Vein endothelial cell (primary cell): ENCODE data around the gene TET1. TPM values are rescaled to one million over a fixed set of nuclear protein-coding genes. Genes with fewer than 3 reads are reported as not detected.

Experiments
- small RNA-seq: library from RNA; depleted of rRNA; stranded (forward); fragments of <200 nt; gene quantifications from one replicate; pipeline ENCODE3, GENCODE V24; 2012
- total RNA-seq: library from RNA; depleted of rRNA; stranded (reverse); fragments of >200 nt; gene quantifications from 2 replicates; pipeline ENCODE4 v1.2.3, GENCODE V29; 2012

TET1 gene
- 0.96 and 1.3 TPM in 2 replicates for total RNA-seq

GRCh38 chr10:68560186-68560942 is at the start of gene TET1:
Gene TET1 (plus strand): TSS chr10:68560337. CDS start chr10:68572339, 12,002 bp downstream.

GRCh38 chr10:68720793-68721672 is 160.9 kb downstream of the TET1 start, which contains the start of gene CCAR1:
Gene CCAR1 (plus strand): TSS chr10:68721239. CDS start chr10:68722505, 1,266 bp downstream.

Small RNAs within 50 kb of the gene (small RNA-seq; reads per million reads assigned to genes)
- not detected for gene RF00019

Other genes with a start within 250 kb of the TET1 start
- 7.8 and 15.4 TPM in 2 replicates for gene HNRNPH3, start 228.3 kb upstream of the TET1 start, total RNA-seq
- gene PBLD, start 227.4 kb upstream of the TET1 start, total RNA-seq: 4.6 and 7.2 TPM in 2 replicates
- gene RUFY2, start 153.1 kb upstream of the TET1 start, total RNA-seq: 24.5 and 31.1 TPM in 2 replicates
- 5.9 and 11.6 TPM in 2 replicates for gene DNA2, start 88.4 kb upstream of the TET1 start, total RNA-seq
- gene SLC25A16, start 32.8 kb upstream of the TET1 start, total RNA-seq: 10.1 and 15.5 TPM in 2 replicates
- 53.2 and 70.9 TPM in 2 replicates for gene CCAR1, start 160.9 kb downstream of the TET1 start, total RNA-seq